Panc1 (cell line): ENCODE measurements around the gene MED13L. TPM values are rescaled to one million over a fixed set of nuclear protein-coding genes. Genes with fewer than 3 reads are reported as not detected.

ENCODE experiments used
- ATAC-seq: fragments of 200-7000 bp; cut with Tn5 transposase; 2 replicates; pipeline ENCODE4 v1.9.1; 2020; ENCODE audit warnings: mild to moderate bottlenecking, moderate library complexity
- BruUV-seq: library from RNA; stranded (reverse); fragments of 400-500 nt; replicated peaks from 2 replicates; lab custom pipeline; 2021; lab: Mats Ljungman, UMichigan
- CTCF ChIA-PET: fragments of 300-600 bp; sonication (Branson Sonifier 250); formaldehyde crosslinking; loops from one replicate; lab custom pipeline; 2022; ENCODE audit warnings: antibody characterized with exemption; lab: Charles Lee
- POLR2A ChIA-PET: fragments of 300-600 bp; sonication (Branson Sonifier 250); formaldehyde crosslinking; loops from one replicate; lab custom pipeline; 2022; ENCODE audit warnings: antibody characterized with exemption; lab: Charles Lee
- DNase-seq: peaks from one replicate; pipeline ENCODE4 v3.0.0-alpha.2; 2010; ENCODE audit warnings: low read depth, low spot score
- H3K27ac ChIP-seq: 2 replicates; pipeline ENCODE4 v1.5.1; 2011; ENCODE audit warnings: mild to moderate bottlenecking, low read length, inconsistent platforms
- H3K27me3 ChIP-seq: fragments of 200-500 bp; sonication (Bioruptor generic); 2 replicates; pipeline ENCODE4 v1.6.0; 2014; ENCODE audit warnings: low read length, inconsistent platforms; ENCODE audit not compliant: control insufficient read depth, insufficient read depth
- H3K36me3 ChIP-seq: fragments of 200-500 bp; sonication (Bioruptor generic); 2 replicates; pipeline ENCODE4 v1.5.1; 2014; ENCODE audit warnings: inconsistent platforms, mild to moderate bottlenecking, low read length, moderate library complexity; ENCODE audit not compliant: control insufficient read depth, insufficient read depth
- H3K4me1 ChIP-seq: 2 replicates; pipeline ENCODE4 v1.5.1; 2011; ENCODE audit warnings: inconsistent platforms, mild to moderate bottlenecking, low read length, moderate library complexity; ENCODE audit not compliant: control insufficient read depth, insufficient read depth
- H3K4me3 ChIP-seq, 2 experiments: 2 replicates each; pipeline ENCODE4 v1.5.1; 2011 to 2012; ENCODE audit warnings: low read depth in 2 of 2, low read length in 2 of 2, mild to moderate bottlenecking in 2 of 2, inconsistent platforms in 1 of 2, moderate library complexity in 1 of 2
- H3K9me3 ChIP-seq: fragments of 200-500 bp; sonication (Bioruptor generic); 2 replicates; pipeline ENCODE4 v1.5.1; 2014; ENCODE audit warnings: low read depth, mild to moderate bottlenecking, inconsistent platforms, low read length, moderate library complexity; ENCODE audit not compliant: control insufficient read depth, insufficient read depth
- CTCF ChIP-seq: fragments of 450-650 bp; IDR thresholded peaks from 2 replicates; pipeline ENCODE4 v1.5.1; 2017; ENCODE audit warnings: mild to moderate bottlenecking
- POLR2AphosphoS5 ChIP-seq: IDR thresholded peaks from 2 replicates; pipeline ENCODE4 v1.6.1; 2012; ENCODE audit warnings: mild to moderate bottlenecking, low read depth, low read length, moderate library complexity
- REST ChIP-seq, 2 experiments: IDR thresholded peaks; 2 replicates each; pipeline ENCODE4 v1.6.1; 2011 to 2012; ENCODE audit warnings: low read depth in 2 of 2, control low read depth in 1 of 2, low read length in 1 of 2, mild to moderate bottlenecking in 1 of 2, moderate library complexity in 1 of 2; ENCODE audit not compliant: insufficient read depth in 1 of 2
- SIN3A ChIP-seq: IDR thresholded peaks from 2 replicates; pipeline ENCODE4 v1.6.1; 2012; ENCODE audit warnings: low read depth, mild to moderate bottlenecking, low read length, moderate library complexity, borderline replicate concordance; ENCODE audit not compliant: insufficient read depth
- TCF7L2 ChIP-seq: IDR thresholded peaks from 2 replicates; pipeline ENCODE4 v1.6.1; 2011; ENCODE audit warnings: mild to moderate bottlenecking, low read depth, low read length, inconsistent platforms
- in situ Hi-C: cut with HindIII; loops from 2 replicates; pipeline ENCODE4 v1.10.0; 2016; ENCODE audit warnings: low sequenced_read_pairs, low pct_unique_long_range_greater_than_20kb
- intact Hi-C: fragments of 100-400 bp; cut with micrococcal nuclease; formaldehyde crosslinking; loops from one replicate; pipeline ENCODE4 v1.10.0; 2022; ENCODE audit not compliant: unreplicated experiment
- total RNA-seq: library from RNA; stranded (reverse); gene quantifications from one replicate; pipeline ENCODE4 v1.2.1, GENCODE V29; 2021; ENCODE audit not compliant: unreplicated experiment

Gene MED13L
- total RNA-seq, 1 experiment from 2014 or later = 170 TPM

GRCh38 chr12:116123451-116124258, 153.8 kb downstream of the MED13L start:
- Histone ChIP-seq H3K9me3 (no peaks in the 10 kb centered on the region), H3K27ac (peak overlapping the region; percentile 32), H3K27me3 (no peaks in the 10 kb centered on the region), H3K4me1 (peaks cover 89% of the 10 kb centered on the region), H3K4me3 (peak overlapping the region in 1 of 2 experiments; percentile 25; a peak in 3 of 4 replicates), H3K36me3 (no peaks in the 10 kb centered on the region)
- ATAC-seq (peak; percentile 80), DNase-seq (no peak)
- intact Hi-C loops = no loop called here
- no peak for TF ChIP-seq REST (IDR thresholded peaks at IDR 0.05; ENCODE audit: insufficient read depth in 1 of 2, low read depth in 2 of 2, low read length in 1 of 2)
- 0 out of 2 replicates have a peak, but pooled peaks have one; percentile 30 for TF ChIP-seq TCF7L2
- ChIA-PET CTCF (no interaction called here), POLR2A (no interaction called here)
- in situ Hi-C loops = no loop called here
- TSS peak; percentile 2 for BruUV-seq

DNA sequence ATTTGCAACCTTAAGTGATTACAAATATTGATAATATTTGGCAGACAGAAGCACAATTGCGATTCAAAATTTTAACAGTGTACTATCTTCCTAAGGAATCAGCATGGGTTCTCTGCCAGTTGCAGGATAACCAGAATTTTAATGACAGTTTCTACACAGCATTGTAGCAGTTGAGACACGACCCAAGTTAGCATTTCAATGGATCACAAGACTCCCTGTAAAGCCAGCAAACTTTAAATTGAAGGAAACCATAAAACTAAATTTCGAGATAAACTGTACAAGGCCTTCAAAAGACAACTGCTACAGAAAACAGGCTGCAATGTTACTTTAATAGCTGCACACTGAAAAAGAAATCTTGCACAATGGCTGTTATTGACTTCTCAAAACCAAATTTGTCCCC, 154.9 kb downstream of the MED13L start:
- H3K27ac ChIP-seq = peak overlapping the region; percentile 32
- CTCF ChIA-PET = no interaction called here

More for the DNA sequence above, 154.9 kb downstream of the MED13L start:
- BruUV-seq = no TSS peak
- in situ Hi-C loops (no loop called here), intact Hi-C loops (no loop called here)
- Histone ChIP-seq H3K9me3 (no peaks in the 10 kb centered on the region), H3K27me3 (no peaks in the 10 kb centered on the region), H3K4me3 (no peak overlapping the region), H3K36me3 (no peaks in the 10 kb centered on the region), H3K4me1 (peaks cover 83% of the 10 kb centered on the region)
- ATAC-seq (no peak), DNase-seq (no peak)
- TF ChIP-seq REST (IDR thresholded peaks at IDR 0.05; ENCODE audit: insufficient read depth in 1 of 2, low read depth in 2 of 2, low read length in 1 of 2) (no peak), POLR2AphosphoS5 (no peak), SIN3A (no peak), CTCF (no peak), TCF7L2 (no peak)
- POLR2A ChIA-PET = interaction anchor here (1.4 kb wide), 1 partner anchor 58 kb away, joined by 4 read pairs; no protein-coding TSS in a partner anchor
